ENCODE results near the gene CORO1C.

DNA sequence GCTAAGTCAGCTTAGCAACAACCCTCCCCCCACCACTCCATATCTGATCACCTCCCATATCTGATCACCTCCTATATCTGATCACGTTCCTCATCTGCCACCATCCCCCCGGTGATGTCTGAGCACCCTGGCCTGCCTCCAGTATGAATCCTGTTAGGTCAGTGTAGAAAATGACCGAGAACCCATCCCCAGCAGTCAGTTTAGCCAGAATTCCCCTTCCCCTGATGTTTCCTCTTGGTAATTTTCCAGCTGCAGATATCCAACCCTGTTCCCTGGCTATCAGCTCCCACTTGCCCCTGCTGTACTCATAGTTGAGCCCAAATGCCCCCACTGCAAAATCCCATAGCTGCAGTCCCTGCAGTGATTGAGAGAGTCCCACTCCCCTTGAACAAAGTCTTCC is 110.2 kb downstream of the CORO1C start:
- TF ChIP-seq, protein P1, sequence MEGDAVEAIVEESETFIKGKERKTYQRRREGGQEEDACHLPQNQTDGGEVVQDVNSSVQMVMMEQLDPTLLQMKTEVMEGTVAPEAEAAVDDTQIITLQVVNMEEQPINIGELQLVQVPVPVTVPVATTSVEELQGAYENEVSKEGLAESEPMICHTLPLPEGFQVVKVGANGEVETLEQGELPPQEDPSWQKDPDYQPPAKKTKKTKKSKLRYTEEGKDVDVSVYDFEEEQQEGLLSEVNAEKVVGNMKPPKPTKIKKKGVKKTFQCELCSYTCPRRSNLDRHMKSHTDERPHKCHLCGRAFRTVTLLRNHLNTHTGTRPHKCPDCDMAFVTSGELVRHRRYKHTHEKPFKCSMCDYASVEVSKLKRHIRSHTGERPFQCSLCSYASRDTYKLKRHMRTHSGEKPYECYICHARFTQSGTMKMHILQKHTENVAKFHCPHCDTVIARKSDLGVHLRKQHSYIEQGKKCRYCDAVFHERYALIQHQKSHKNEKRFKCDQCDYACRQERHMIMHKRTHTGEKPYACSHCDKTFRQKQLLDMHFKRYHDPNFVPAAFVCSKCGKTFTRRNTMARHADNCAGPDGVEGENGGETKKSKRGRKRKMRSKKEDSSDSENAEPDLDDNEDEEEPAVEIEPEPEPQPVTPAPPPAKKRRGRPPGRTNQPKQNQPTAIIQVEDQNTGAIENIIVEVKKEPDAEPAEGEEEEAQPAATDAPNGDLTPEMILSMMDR (IDR thresholded peaks at IDR 0.05), result no peak
- no peak for TF ChIP-seq REST (IDR thresholded peaks at IDR 0.05; ENCODE audit: low read depth, low read length)
- no peak for TF ChIP-seq MXI1 (IDR thresholded peaks at IDR 0.05; ENCODE audit: low read depth, low read length)
- TF ChIP-seq FOXM1 (IDR thresholded peaks at IDR 0.05; ENCODE audit: low read depth), result no peak
- no peak for TF ChIP-seq POLR2AphosphoS5 (IDR thresholded peaks at IDR 0.05; ENCODE audit: low read depth, low read length)
- TF ChIP-seq JUND (IDR thresholded peaks at IDR 0.05), result no peak
